Endothelial cell of umbilical vein (primary cell): Measurements from ENCODE around the gene TMOD4. TPM values are rescaled to one million over a fixed set of nuclear protein-coding genes. Genes with fewer than 3 reads are reported as not detected.

Experiments
- BruUV-seq: library from RNA; stranded (reverse); fragments of 400-500 nt; replicated peaks from 2 replicates; lab custom pipeline; 2021; lab: Mats Ljungman, UMichigan
- CTCF ChIA-PET: fragments of 300-600, 350-600 bp; sonication (Branson Sonifier 250); formaldehyde crosslinking; loops from one replicate; lab custom pipeline; 2021; ENCODE audit warnings: antibody characterized with exemption, inconsistent platforms; lab: Charles Lee
- POLR2A ChIA-PET: fragments of 300-600, 350-600 bp; sonication (Branson Sonifier 250); formaldehyde crosslinking; loops from one replicate; lab custom pipeline; 2021; ENCODE audit warnings: antibody characterized with exemption, inconsistent platforms; lab: Charles Lee
- DNase-seq: peaks from one replicate; pipeline ENCODE4 v3.0.0-alpha.2; 2011; ENCODE audit warnings: low read depth, low spot score
- FAIRE-seq: peaks from 2 replicates; lab custom pipeline; 2011; peaks lifted over from hg19 to GRCh38; lab: Jason Lieb, UNC
- H2AFZ ChIP-seq: 2 replicates; pipeline ENCODE4 v1.6.0; 2012; ENCODE audit warnings: low read depth, low read length, control low read depth, inconsistent platforms
- H3K27ac ChIP-seq: 2 replicates; pipeline ENCODE4 v1.5.1; 2011; ENCODE audit warnings: low read depth, mild to moderate bottlenecking, control low read depth, low read length, moderate library complexity; ENCODE audit not compliant: insufficient read depth
- H3K27me3 ChIP-seq, 2 experiments: 2 replicates each; pipeline versions ENCODE4 v1.6.0 to v1.6.1; 2011; ENCODE audit warnings: low read length in 2 of 2, mixed read lengths in 1 of 2; ENCODE audit not compliant: control insufficient read depth in 2 of 2, insufficient read depth in 2 of 2
- H3K36me3 ChIP-seq, 2 experiments: 2 replicates in 1 of 2; 3 replicates in 1 of 2; pipeline ENCODE4 v1.5.1; 2011; ENCODE audit warnings: low read length in 2 of 2, mild to moderate bottlenecking in 1 of 2, moderate library complexity in 1 of 2; ENCODE audit not compliant: control insufficient read depth in 2 of 2, insufficient read depth in 2 of 2; ENCODE audit errors: extremely low read depth in 1 of 2
- H3K4me1 ChIP-seq: 3 replicates; pipeline ENCODE4 v1.5.1; 2011; ENCODE audit warnings: mild to moderate bottlenecking, low read length; ENCODE audit not compliant: control insufficient read depth, insufficient read depth; ENCODE audit errors: extremely low read depth
- H3K4me2 ChIP-seq: 2 replicates; pipeline ENCODE4 v1.6.1; 2011; ENCODE audit warnings: low read length, control low read depth, mixed read lengths; ENCODE audit not compliant: insufficient read depth
- H3K4me3 ChIP-seq, 3 experiments: fragments of 200-600 bp in 1 of 3; sonication (generic), shearing (Covaris generic) in 1 of 3; replicated peaks in 1 of 3; 2 replicates each; pipeline ENCODE4 v1.5.1; 2011 to 2016; ENCODE audit warnings: control low read depth in 3 of 3, low read length in 3 of 3, mild to moderate bottlenecking in 2 of 3, inconsistent platforms in 1 of 3, low read depth in 1 of 3, moderate library complexity in 1 of 3; ENCODE audit not compliant: insufficient read depth in 1 of 3
- H3K79me2 ChIP-seq: 2 replicates; pipeline ENCODE4 v1.6.0; 2012; ENCODE audit warnings: low read length, inconsistent platforms; ENCODE audit not compliant: control insufficient read depth, insufficient read depth
- H3K9ac ChIP-seq: replicated peaks from 2 replicates; pipeline ENCODE3; 2011; ENCODE audit warnings: low read length, control low read depth; ENCODE audit not compliant: insufficient read depth; ENCODE audit errors: extremely low read depth
- H3K9me1 ChIP-seq: replicated peaks from 3 replicates; pipeline ENCODE4 v1.6.0; 2011; ENCODE audit warnings: mild to moderate bottlenecking, low read length; ENCODE audit not compliant: control insufficient read depth, insufficient read depth; ENCODE audit errors: extremely low read depth
- H3K9me3 ChIP-seq: replicated peaks from 2 replicates; pipeline ENCODE4 v1.5.1; 2012; ENCODE audit warnings: low read length, inconsistent platforms; ENCODE audit not compliant: control insufficient read depth, insufficient read depth
- H4K20me1 ChIP-seq: replicated peaks from 2 replicates; pipeline ENCODE3; 2011; ENCODE audit warnings: mild to moderate bottlenecking, low read length; ENCODE audit not compliant: control insufficient read depth, insufficient read depth; ENCODE audit errors: extremely low read depth
- FOS ChIP-seq: IDR thresholded peaks from 2 replicates; pipeline ENCODE4 v1.6.1; 2011; ENCODE audit warnings: mild to moderate bottlenecking, low read length, moderate library complexity, borderline replicate concordance; ENCODE audit not compliant: insufficient read depth
- JUN ChIP-seq: IDR thresholded peaks from 2 replicates; pipeline ENCODE4 v1.6.1; 2011; ENCODE audit warnings: borderline replicate concordance, low read depth; ENCODE audit not compliant: insufficient read length, insufficient read depth
- MAX ChIP-seq: IDR thresholded peaks from 2 replicates; pipeline ENCODE4 v1.6.1; 2011; ENCODE audit not compliant: insufficient read depth, insufficient read length
- POLR2AphosphoS5 ChIP-seq: IDR thresholded peaks from 2 replicates; pipeline ENCODE4 v1.6.1; 2012; ENCODE audit warnings: low read depth, mild to moderate bottlenecking, control low read depth, low read length, moderate library complexity; ENCODE audit not compliant: insufficient read depth
- dilution Hi-C: fragments of 300-500 bp; cut with MboI; formaldehyde crosslinking; loops from one replicate; pipeline ENCODE4 v1.15.0; 2019; ENCODE audit warnings: low sequenced_read_pairs; ENCODE audit not compliant: extremely low pct_ligation_motif_present
- intact Hi-C: fragments of 100-400 bp; cut with micrococcal nuclease; formaldehyde crosslinking; loops from one replicate; pipeline ENCODE4 v1.10.0; 2022
- polyA plus RNA-seq, 4 experiments: library from polyadenylated mRNA; depleted of rRNA in 3 of 4; stranded (reverse) in 3 of 4; unstranded in 1 of 4; fragments of >200 nt; gene quantifications; 2 replicates each; pipeline versions ENCODE4 v1.2.1 to v1.2.3, GENCODE V29; 2011 to 2012; ENCODE audit warnings: missing spikeins in 1 of 4
- total RNA-seq: library from RNA; stranded (reverse); gene quantifications from 2 replicates; pipeline ENCODE4 v1.2.3, GENCODE V29; 2021

Gene TMOD4
- total and polyA plus RNA-seq, 2 donors (not counting 3 experiments of a cell fraction or from before 2014, with no cell fraction given): 0.22 to 1.4 TPM

- Histone ChIP-seq H3K36me3 (no peaks in the 10 kb centered on the region), H3K4me3 (no peak overlapping the region), H4K20me1 (no peaks in the 10 kb centered on the region), H3K9me3 (no peaks in the 10 kb centered on the region), H2AFZ (no peak overlapping the region), H3K79me2 (no peaks in the 10 kb centered on the region), H3K9ac (no peak overlapping the region), H3K4me1 (peaks cover 5% of the 10 kb centered on the region), H3K27me3 (no peaks in the 10 kb centered on the region), H3K27ac (no peak overlapping the region), H3K9me1 (no peaks in the 10 kb centered on the region), H3K4me2 (no peak overlapping the region)
- TF ChIP-seq MAX: no peak
- no peak for TF ChIP-seq FOS
- TF ChIP-seq POLR2AphosphoS5: no peak
- TF ChIP-seq JUN: no peak
- intact Hi-C loops (no loop called here), dilution Hi-C loops (no loop called here)
- BruUV-seq: no TSS peak
- DNase-seq (no peak), FAIRE-seq (no peak)
- ChIA-PET CTCF (interaction anchor here (1.1 to 5.6 kb wide), 3 partner anchors 17 to 30 kb away, joined by 4 to 29 read pairs (median 5); no protein-coding TSS in a partner anchor), POLR2A (no interaction called here)
These were observed 50.9 kb downstream of the TMOD4 start for GRCh38 chr1:151124763-151125403.

Other genes with a start within 250 kb of the TMOD4 start
- gene SETDB1, start 249.6 kb downstream of the TMOD4 start, total RNA-seq: 42.0 and 49.2 TPM in 2 replicates
- gene SETDB1, start 249.6 kb downstream of the TMOD4 start, polyA plus RNA-seq: 25.1 and 25.3 TPM in 2 replicates
- 155 and 171 TPM in 2 replicates for gene CERS2, start 201.1 kb downstream of the TMOD4 start, total RNA-seq
- 143 and 158 TPM in 2 replicates for gene CERS2, start 201.1 kb downstream of the TMOD4 start, polyA plus RNA-seq
- not detected in 2 replicates for gene ANXA9, start 193.7 kb downstream of the TMOD4 start, total RNA-seq
- gene ANXA9, start 193.7 kb downstream of the TMOD4 start, polyA plus RNA-seq: not detected in 2 replicates
- gene MINDY1, start 169.1 kb downstream of the TMOD4 start, total RNA-seq: 11.7 and 12.0 TPM in 2 replicates
- 15.4 and 16.1 TPM in 2 replicates for gene MINDY1, start 169.1 kb downstream of the TMOD4 start, polyA plus RNA-seq
- 8.0 and 8.6 TPM in 2 replicates for gene PRUNE1, start 167.5 kb downstream of the TMOD4 start, total RNA-seq
- 17.5 and 19.3 TPM in 2 replicates for gene PRUNE1, start 167.5 kb downstream of the TMOD4 start, polyA plus RNA-seq
- gene BNIPL, start 139.4 kb downstream of the TMOD4 start, total RNA-seq: 0.42 and 0.67 TPM in 2 replicates
- gene BNIPL, start 139.4 kb downstream of the TMOD4 start, polyA plus RNA-seq: 0.26 and 0.41 TPM in 2 replicates
- 3.2 and 3.5 TPM in 2 replicates for gene C1orf56, start 128.2 kb downstream of the TMOD4 start, total RNA-seq
- gene C1orf56, start 128.2 kb downstream of the TMOD4 start, polyA plus RNA-seq: 3.0 and 3.6 TPM in 2 replicates
- gene CDC42SE1, start 116.4 kb downstream of the TMOD4 start, total RNA-seq: 85.9 and 92.7 TPM in 2 replicates
- gene CDC42SE1, start 116.4 kb downstream of the TMOD4 start, polyA plus RNA-seq: 58.4 and 59.6 TPM in 2 replicates
- 26.5 and 38.1 TPM in 2 replicates for gene MLLT11, start 115.6 kb downstream of the TMOD4 start, total RNA-seq
- gene MLLT11, start 115.6 kb downstream of the TMOD4 start, polyA plus RNA-seq: 24.4 and 25.2 TPM in 2 replicates
- gene GABPB2, start 105.2 kb downstream of the TMOD4 start, total RNA-seq: 4.3 and 5.0 TPM in 2 replicates
- gene GABPB2, start 105.2 kb downstream of the TMOD4 start, polyA plus RNA-seq: 2.6 and 3.6 TPM in 2 replicates
- 46.2 and 53.0 TPM in 2 replicates for gene SEMA6C, start 29.4 kb downstream of the TMOD4 start, total RNA-seq
- gene SEMA6C, start 29.4 kb downstream of the TMOD4 start, polyA plus RNA-seq: 66.0 and 71.9 TPM in 2 replicates
- not detected in 2 replicates for gene TNFAIP8L2, start 19.3 kb downstream of the TMOD4 start, total RNA-seq
- 0.06 TPM in 1 of 2 replicates, not detected in the other for gene TNFAIP8L2, start 19.3 kb downstream of the TMOD4 start, polyA plus RNA-seq
- 6.4 and 8.2 TPM in 2 replicates for gene LYSMD1, start 10.1 kb downstream of the TMOD4 start, total RNA-seq
- gene LYSMD1, start 10.1 kb downstream of the TMOD4 start, polyA plus RNA-seq: 1.7 and 2.1 TPM in 2 replicates
- gene SCNM1, start 9.8 kb downstream of the TMOD4 start, total RNA-seq: 43.1 and 49.0 TPM in 2 replicates
- gene SCNM1, start 9.8 kb downstream of the TMOD4 start, polyA plus RNA-seq: 14.1 and 17.3 TPM in 2 replicates
- gene VPS72, start 14.2 kb upstream of the TMOD4 start, total RNA-seq: 83.1 and 85.2 TPM in 2 replicates
- gene VPS72, start 14.2 kb upstream of the TMOD4 start, polyA plus RNA-seq: 73.1 and 76.2 TPM in 2 replicates
- gene PIP5K1A, start 22.6 kb upstream of the TMOD4 start, total RNA-seq: 72.1 and 77.0 TPM in 2 replicates
- 79.3 and 89.2 TPM in 2 replicates for gene PIP5K1A, start 22.6 kb upstream of the TMOD4 start, polyA plus RNA-seq
- gene PSMD4, start 78.8 kb upstream of the TMOD4 start, total RNA-seq: 181 and 184 TPM in 2 replicates
- gene PSMD4, start 78.8 kb upstream of the TMOD4 start, polyA plus RNA-seq: 251 and 266 TPM in 2 replicates
- 15.5 and 17.9 TPM in 2 replicates for gene ZNF687, start 106.3 kb upstream of the TMOD4 start, total RNA-seq
- 20.1 and 30.9 TPM in 2 replicates for gene ZNF687, start 106.3 kb upstream of the TMOD4 start, polyA plus RNA-seq
- gene PI4KB, start 151.4 kb upstream of the TMOD4 start, total RNA-seq: 58.3 and 60.9 TPM in 2 replicates
- gene PI4KB, start 151.4 kb upstream of the TMOD4 start, polyA plus RNA-seq: 63.3 and 67.8 TPM in 2 replicates
- gene RFX5, start 171.3 kb upstream of the TMOD4 start, total RNA-seq: 46.3 and 52.8 TPM in 2 replicates
- 18.9 and 23.5 TPM in 2 replicates for gene RFX5, start 171.3 kb upstream of the TMOD4 start, polyA plus RNA-seq
- gene SELENBP1, start 196.7 kb upstream of the TMOD4 start, total RNA-seq: 12.4 and 18.0 TPM in 2 replicates
- gene SELENBP1, start 196.7 kb upstream of the TMOD4 start, polyA plus RNA-seq: 37.3 and 40.6 TPM in 2 replicates
- gene PSMB4, start 223.6 kb upstream of the TMOD4 start, total RNA-seq: 322 and 335 TPM in 2 replicates
- 835 and 874 TPM in 2 replicates for gene PSMB4, start 223.6 kb upstream of the TMOD4 start, polyA plus RNA-seq